ENCODE results near the gene NCKAP5.
"Not testable (repeated sequence)": the region's sequence is repeated elsewhere in the genome, so short reads cannot be mapped to it uniquely, and the experiment has no call there.

The NCKAP5 gene

DNA sequence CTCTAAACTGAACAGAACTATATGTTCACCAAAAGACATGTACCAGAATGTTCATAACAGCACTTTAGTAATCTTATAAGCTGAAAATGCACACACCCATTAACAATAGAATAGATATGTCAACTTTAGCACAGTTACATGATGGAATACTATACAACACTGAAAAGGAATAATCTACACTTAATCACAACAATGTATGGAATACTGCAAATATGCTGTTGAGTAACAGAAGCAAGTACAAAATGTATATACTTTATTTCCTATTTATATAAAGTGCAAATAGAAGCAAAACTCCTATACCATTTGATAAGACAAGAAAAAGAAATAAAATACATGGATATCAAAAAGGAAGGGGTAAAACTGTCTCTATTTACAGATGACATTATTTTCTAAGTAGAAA is 352.8 kb downstream of the NCKAP5 start:
- H3K9me3 Mint-ChIP-seq: peaks cover 15% of the 10 kb centered on the region
- no peak for ATAC-seq
- DNase-seq: no peak
- no peaks in the 10 kb centered on the region for H3K36me3 Mint-ChIP-seq (ENCODE audit: low read depth)
- H3K27me3 Mint-ChIP-seq: no peaks in the 10 kb centered on the region
- no peak overlapping the region for H3K4me3 Mint-ChIP-seq
- H3K4me1 Mint-ChIP-seq: no peaks in the 10 kb centered on the region
- no peak overlapping the region for H3K27ac Mint-ChIP-seq

DNA sequence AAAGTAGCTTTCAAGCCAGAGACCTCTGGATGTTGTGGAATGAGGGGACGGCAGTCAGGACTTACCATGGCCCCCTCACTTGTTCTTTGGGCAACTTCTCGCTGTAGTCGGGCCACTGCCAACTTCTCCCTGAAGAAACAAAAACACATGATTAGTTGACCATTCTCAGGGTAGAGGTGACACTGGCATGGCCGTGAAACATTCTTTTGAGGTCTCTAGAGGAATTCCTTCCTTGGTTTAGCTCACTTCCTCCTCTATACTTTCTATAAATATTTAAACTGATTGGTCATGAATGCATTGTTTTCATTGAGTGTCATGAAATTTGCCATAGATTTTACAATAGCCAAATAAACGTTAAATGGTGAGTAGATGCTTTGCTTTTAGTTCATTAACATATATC is 354.6 kb downstream of the NCKAP5 start:
- ATAC-seq (no peak), DNase-seq (no peak)
- no peak overlapping the region for H3K27ac Mint-ChIP-seq
- no peak overlapping the region for H3K4me3 Mint-ChIP-seq
- no peaks in the 10 kb centered on the region for H3K36me3 Mint-ChIP-seq (ENCODE audit: low read depth)
- peaks cover 15% of the 10 kb centered on the region for H3K9me3 Mint-ChIP-seq
- H3K4me1 Mint-ChIP-seq: no peaks in the 10 kb centered on the region
- H3K27me3 Mint-ChIP-seq: no peaks in the 10 kb centered on the region

DNA sequence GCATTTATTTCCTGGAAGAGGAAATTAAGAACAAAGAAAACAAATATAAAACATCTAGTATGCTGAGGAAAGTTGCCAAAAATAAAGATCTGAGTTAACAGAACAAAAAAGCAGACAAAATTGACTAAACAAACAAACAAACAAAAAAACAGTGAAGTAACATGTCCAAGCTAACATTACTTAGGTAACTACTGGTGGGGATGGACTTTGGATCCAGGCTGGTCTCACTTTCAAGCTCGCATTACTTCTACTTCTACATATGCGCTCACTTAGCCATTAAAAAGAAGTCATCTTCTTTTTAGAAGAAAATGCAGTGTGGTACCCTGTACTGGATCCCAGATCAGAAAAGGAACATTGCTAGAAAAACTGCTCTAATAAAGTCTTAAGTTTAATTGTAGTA is 358.9 kb downstream of the NCKAP5 start:
- H3K27ac Mint-ChIP-seq: no peak overlapping the region
- no peaks in the 10 kb centered on the region for H3K36me3 Mint-ChIP-seq (ENCODE audit: low read depth)
- DNase-seq (no peak), ATAC-seq (no peak)
- H3K4me1 Mint-ChIP-seq: no peaks in the 10 kb centered on the region
- no peaks in the 10 kb centered on the region for H3K27me3 Mint-ChIP-seq
- H3K4me3 Mint-ChIP-seq: no peak overlapping the region
- peaks cover 6% of the 10 kb centered on the region for H3K9me3 Mint-ChIP-seq

DNA sequence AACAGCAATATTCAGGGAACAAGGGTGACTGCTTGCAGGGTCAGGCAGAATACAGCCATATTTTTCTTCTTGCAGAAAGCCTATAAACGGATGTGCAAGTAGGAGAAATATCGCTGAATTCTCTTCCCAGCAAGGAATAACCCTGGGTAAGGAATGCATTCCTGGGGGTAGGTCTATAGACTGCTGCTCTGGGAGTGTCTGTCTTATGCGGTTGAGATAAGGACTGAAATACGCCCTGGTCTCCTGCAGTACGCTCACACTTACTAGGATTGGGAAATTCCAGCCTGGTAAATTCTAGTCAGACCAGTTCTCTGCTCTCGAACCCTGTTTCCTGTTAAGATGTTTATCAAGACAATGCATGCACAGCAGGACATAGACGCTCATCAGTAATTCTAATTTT is 361.6 kb downstream of the NCKAP5 start:
- H3K9me3 Mint-ChIP-seq: peaks cover 13% of the 10 kb centered on the region
- H3K4me1 Mint-ChIP-seq; DNase-seq; H3K4me3 Mint-ChIP-seq; H3K36me3 Mint-ChIP-seq (ENCODE audit: low read depth); ATAC-seq; H3K27me3 Mint-ChIP-seq; H3K27ac Mint-ChIP-seq: not testable (repeated sequence)

DNA sequence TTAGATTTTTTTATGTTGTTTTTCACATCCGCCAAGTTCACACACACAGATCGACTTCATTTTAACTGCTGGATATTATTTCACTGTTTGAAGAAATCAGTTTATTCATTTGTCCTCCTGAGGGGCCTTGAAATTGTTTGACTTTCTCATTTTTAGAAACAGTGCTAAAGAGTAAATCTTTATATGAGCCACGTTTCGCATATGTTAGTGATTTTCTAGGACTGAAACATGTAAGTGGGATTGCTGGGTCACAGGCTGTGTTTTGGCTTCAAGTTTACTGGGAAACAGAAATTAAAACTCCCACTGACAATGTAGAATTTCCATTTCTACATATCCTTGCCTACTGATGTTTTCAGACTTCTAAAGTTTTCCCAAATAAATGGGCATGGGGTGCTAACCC is 363.8 kb downstream of the NCKAP5 start:
- Mint-ChIP-seq H3K27ac (no peak overlapping the region), H3K4me1 (no peaks in the 10 kb centered on the region), H3K4me3 (no peak overlapping the region), H3K27me3 (no peaks in the 10 kb centered on the region), H3K36me3 (ENCODE audit: low read depth) (no peaks in the 10 kb centered on the region), H3K9me3 (peaks cover 15% of the 10 kb centered on the region)
- ATAC-seq: no peak
- DNase-seq: no peak

DNA sequence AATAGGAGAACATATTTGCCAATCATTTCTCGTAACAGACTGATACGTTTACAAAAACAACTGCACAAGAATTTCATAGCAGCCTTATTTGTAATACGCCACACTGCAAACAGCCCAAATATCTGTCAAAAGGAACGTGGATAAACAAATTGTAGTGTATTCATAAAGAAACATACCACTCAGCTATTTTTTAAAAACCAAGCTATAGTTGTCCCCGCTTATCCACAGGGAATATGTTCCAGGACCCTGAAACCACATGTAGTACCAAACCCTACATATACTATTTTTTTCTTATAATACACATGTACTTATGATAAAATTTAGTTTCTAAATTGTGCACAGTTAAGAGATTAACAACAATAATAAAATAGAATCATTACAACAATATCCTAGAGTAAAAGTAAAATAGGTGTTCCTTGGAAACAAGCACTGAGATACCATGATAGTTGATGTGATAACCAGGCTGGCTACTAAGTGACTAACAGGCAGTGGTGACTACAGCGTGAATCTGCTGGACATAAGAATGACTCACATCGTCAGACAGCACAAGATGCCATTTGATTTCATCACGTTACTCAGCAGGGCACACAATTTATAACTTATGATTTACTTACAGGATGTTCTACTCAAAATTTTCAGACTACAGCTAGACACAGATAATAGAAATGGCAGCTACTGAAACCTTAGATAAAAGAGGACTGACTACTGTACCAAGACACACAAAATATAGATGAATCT is 367.4 kb downstream of the NCKAP5 start:
- ATAC-seq: no peak
- Mint-ChIP-seq H3K27ac (no peak overlapping the region), H3K36me3 (ENCODE audit: low read depth) (no peaks in the 10 kb centered on the region), H3K4me1 (no peaks in the 10 kb centered on the region), H3K9me3 (peaks cover 16% of the 10 kb centered on the region), H3K27me3 (no peaks in the 10 kb centered on the region), H3K4me3 (no peak overlapping the region)
- DNase-seq: no peak

DNA sequence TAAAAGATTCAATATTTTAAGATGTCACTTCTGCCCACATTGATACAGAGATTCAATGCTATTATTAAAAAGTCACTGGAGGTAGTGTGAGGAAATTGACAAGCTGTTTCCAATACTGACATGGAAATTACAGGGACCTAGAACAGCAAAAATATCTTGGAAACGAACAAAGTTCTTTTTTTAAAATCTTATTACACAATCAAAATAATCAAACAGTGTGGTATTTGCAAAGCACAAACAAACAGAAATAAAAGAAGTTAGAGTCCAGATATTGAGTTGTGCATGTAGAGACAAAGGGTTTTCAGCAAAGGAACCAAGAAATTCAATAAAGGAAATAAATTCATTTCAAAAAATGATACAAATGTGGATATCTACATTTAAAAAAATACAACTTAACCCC is 369.6 kb downstream of the NCKAP5 start:
- Mint-ChIP-seq H3K4me3 (no peak overlapping the region), H3K36me3 (ENCODE audit: low read depth) (no peaks in the 10 kb centered on the region), H3K27me3 (no peaks in the 10 kb centered on the region), H3K4me1 (no peaks in the 10 kb centered on the region), H3K27ac (no peak overlapping the region), H3K9me3 (peaks cover 11% of the 10 kb centered on the region)
- DNase-seq (no peak), ATAC-seq (no peak)

DNA sequence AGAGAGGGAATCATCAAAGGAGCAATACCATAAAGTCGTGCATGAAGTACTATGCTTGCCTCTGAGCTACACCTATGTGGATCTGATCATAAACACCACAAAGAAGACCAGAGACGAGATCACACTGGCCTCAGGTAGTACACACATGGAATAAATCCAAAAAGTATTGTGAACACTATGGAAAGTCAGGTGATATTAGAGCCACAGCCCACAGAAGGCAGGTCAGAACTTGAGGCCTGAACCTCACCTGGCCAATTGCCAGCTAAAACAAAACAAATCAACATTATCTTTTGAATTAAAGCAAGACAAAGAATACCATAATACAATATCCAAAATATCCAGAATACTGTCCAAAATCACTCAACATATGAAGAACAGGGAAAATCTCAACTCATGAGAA is 371.1 kb downstream of the NCKAP5 start:
- no peak for ATAC-seq
- H3K36me3 Mint-ChIP-seq (ENCODE audit: low read depth): no peaks in the 10 kb centered on the region
- H3K27me3 Mint-ChIP-seq: no peaks in the 10 kb centered on the region
- no peaks in the 10 kb centered on the region for H3K4me1 Mint-ChIP-seq
- H3K9me3 Mint-ChIP-seq: peaks cover 14% of the 10 kb centered on the region
- H3K27ac Mint-ChIP-seq: no peak overlapping the region
- H3K4me3 Mint-ChIP-seq: no peak overlapping the region
- DNase-seq: no peak

DNA sequence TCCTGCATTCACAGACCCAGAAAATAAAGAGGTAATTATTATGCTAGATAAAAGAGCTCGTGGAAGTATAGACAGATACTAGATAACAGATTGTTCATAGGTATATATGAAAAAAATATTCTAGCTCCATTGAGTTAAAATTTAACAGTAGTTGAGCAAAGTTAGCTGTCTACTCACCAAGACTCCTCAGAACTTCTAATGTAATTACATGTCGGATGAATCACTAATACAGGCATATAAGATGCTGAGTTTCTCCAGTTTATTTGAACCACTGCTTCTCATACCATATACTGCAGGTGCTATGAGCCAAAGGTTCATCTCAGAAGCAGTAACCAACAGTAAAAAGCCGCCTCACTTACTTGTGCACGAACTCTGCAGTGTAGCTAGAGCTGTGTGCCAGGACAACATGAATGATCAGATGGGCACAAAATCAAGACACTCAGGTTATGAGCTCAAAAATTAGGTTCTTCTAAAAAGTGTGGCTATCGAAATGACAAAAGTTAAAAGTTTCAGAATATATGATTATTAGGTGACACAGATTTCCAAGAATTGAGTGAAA is 373.4 kb downstream of the NCKAP5 start:
- ATAC-seq (no peak), DNase-seq (no peak)
- H3K27ac Mint-ChIP-seq: no peak overlapping the region
- no peaks in the 10 kb centered on the region for H3K4me1 Mint-ChIP-seq
- no peaks in the 10 kb centered on the region for H3K36me3 Mint-ChIP-seq (ENCODE audit: low read depth)
- H3K27me3 Mint-ChIP-seq: no peaks in the 10 kb centered on the region
- peaks cover 14% of the 10 kb centered on the region for H3K9me3 Mint-ChIP-seq
- H3K4me3 Mint-ChIP-seq: no peak overlapping the region

DNA sequence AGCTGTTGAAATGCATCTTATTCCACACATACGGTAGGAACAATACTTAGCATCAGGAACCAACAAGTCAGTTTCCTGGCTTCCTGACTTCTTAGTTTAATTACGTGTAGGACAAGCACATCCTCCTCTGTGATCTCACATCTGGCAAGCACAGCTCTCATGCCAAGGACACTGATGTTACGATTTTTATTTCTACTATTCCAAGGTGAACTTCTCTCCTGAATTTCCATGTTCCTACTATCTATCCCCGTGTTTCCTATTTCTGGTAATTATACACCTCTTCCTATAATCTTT is 374.0 kb downstream of the NCKAP5 start:
- H3K9me3 Mint-ChIP-seq: peaks cover 14% of the 10 kb centered on the region
- no peak overlapping the region for H3K4me3 Mint-ChIP-seq
- no peak for DNase-seq

DNA sequence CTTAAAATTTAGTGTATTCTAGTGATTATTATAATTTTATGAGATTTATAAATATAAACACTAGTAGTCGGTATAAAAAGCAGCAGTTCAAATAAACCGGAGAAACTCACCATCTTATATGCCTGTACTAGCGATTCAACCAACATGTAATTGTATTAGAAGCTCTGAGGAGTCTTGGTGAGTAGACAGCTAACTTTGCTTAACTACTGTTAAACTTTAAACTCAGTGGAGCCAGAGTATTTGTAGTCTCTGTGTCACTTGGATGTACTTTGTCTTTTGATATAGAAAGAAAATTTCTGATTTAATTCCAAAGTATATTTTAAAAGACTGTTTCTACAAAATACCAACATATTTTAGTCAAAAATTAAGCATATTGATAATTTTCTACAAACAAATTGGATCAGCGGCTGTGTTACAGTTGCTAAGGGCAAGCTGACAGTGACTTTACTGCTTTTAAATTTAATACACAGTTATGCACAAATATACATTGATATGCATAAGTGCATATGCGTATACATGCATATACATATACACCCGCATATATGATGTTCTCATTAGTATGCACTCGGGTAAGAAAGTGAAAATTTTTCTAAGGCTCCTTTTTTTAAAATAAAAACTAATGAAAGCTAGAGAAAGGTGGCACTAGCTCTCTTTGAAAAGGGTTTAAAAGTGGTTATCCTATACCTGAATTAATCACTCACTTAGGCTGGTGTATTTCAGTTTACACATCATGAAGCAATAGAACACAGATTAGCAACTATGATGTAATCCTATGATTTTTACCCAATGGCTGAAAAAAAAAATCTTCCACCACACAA is 374.5 kb downstream of the NCKAP5 start:
- Mint-ChIP-seq H3K4me1 (no peaks in the 10 kb centered on the region), H3K9me3 (peaks cover 14% of the 10 kb centered on the region), H3K27me3 (no peaks in the 10 kb centered on the region), H3K27ac (no peak overlapping the region), H3K36me3 (ENCODE audit: low read depth) (no peaks in the 10 kb centered on the region), H3K4me3 (no peak overlapping the region)
- ATAC-seq (no peak), DNase-seq (no peak)

More for the DNA sequence above, 374.0 kb downstream of the NCKAP5 start:
- Mint-ChIP-seq H3K27me3 (no peaks in the 10 kb centered on the region), H3K36me3 (ENCODE audit: low read depth) (no peaks in the 10 kb centered on the region), H3K4me1 (no peaks in the 10 kb centered on the region), H3K27ac (no peak overlapping the region)
- ATAC-seq: no peak

DNA sequence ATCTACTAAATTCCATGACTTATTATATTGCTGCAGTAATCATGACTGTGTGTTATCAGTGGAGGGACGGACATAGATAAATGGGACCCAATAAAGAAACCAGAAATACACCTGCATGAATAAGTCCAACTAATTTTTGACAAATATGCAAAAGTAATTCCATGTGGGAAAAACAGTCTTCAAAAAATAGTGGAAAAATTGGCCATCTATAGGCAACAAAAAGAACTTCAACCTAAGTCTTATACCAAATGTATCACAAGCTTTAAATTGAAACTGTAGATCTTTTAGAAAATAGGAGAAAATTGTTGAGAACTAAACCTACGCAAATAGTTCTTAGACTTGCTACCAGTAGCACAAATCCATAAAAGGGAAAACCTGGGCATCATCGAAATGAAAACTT is 376.2 kb downstream of the NCKAP5 start:
- Mint-ChIP-seq H3K27me3 (no peaks in the 10 kb centered on the region), H3K4me3 (no peak overlapping the region), H3K9me3 (peaks cover 14% of the 10 kb centered on the region), H3K36me3 (ENCODE audit: low read depth) (no peaks in the 10 kb centered on the region), H3K4me1 (no peaks in the 10 kb centered on the region), H3K27ac (no peak overlapping the region)
- DNase-seq (no peak), ATAC-seq (no peak)

DNA sequence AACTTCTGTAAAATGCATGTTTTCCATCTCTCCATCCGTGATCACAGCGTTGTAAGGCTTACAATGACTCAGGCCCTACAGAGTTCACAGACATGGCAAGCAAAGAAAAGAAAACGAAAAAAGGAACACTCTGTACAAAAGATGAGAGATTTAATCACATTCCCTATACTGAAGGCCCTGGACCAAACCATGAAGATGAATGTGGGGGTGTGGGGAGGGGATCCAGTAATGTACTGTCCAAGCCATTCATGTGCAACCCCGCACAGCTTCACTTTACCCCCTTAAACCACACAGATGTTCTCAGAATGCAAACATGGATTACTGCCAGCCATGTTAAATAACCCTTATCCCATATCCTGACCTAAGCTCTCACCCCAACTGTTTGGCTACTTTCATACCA is 391.1 kb downstream of the NCKAP5 start:
- DNase-seq (no peak), ATAC-seq (no peak)
- Mint-ChIP-seq H3K4me3 (no peak overlapping the region), H3K9me3 (no peaks in the 10 kb centered on the region), H3K27ac (no peak overlapping the region), H3K36me3 (ENCODE audit: low read depth) (no peaks in the 10 kb centered on the region), H3K4me1 (no peaks in the 10 kb centered on the region), H3K27me3 (no peaks in the 10 kb centered on the region)

DNA sequence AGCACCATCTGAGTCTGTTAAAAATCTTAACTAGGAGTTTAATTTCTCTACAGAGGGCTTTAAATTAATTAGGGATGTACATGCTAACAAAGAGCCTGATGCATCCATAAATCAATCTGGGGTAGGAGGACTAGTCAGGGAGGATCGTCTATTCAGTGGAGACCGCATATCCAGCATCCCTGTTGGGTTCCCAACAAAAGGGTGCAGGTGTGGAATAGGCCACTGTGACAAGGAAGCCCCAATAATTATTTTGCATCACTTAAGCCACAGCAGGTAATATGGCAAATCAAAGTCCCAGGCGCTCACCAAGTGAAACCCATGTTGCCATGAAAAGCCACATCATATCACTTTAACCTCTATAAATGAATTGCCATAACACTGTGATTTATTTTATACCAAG is 392.3 kb downstream of the NCKAP5 start:
- Mint-ChIP-seq H3K27me3 (no peaks in the 10 kb centered on the region), H3K9me3 (no peaks in the 10 kb centered on the region), H3K36me3 (ENCODE audit: low read depth) (no peaks in the 10 kb centered on the region), H3K4me3 (no peak overlapping the region), H3K27ac (no peak overlapping the region), H3K4me1 (no peaks in the 10 kb centered on the region)
- no peak for DNase-seq
- ATAC-seq: no peak

DNA sequence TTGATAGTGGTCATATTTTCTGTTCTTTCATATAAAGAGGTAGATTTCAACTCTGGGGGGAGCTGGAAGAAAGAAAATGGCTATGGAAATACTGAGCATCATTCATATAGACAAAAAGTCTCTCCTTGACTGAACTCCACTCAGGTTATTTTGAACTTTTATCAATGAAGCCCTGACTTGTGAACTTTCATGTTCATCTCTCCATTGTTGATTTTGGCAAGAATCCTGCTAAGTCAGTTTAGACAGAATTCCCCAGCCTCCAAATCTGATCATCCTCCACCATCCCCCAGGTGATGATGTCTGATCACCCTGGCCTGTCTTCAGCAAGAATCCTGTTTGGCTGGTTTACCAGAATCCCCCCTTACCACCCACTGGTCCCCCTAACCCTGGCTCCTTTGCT is 395.0 kb downstream of the NCKAP5 start:
- H3K36me3 Mint-ChIP-seq (ENCODE audit: low read depth): no peaks in the 10 kb centered on the region

More for the DNA sequence above, 395.0 kb downstream of the NCKAP5 start:
- Mint-ChIP-seq H3K27me3 (no peaks in the 10 kb centered on the region), H3K4me3 (no peak overlapping the region), H3K4me1 (no peaks in the 10 kb centered on the region), H3K9me3 (no peaks in the 10 kb centered on the region), H3K27ac (no peak overlapping the region)
- DNase-seq: no peak
- ATAC-seq: no peak

All from activated naive CD8-positive, alpha-beta T cell treated with anti-CD3 and anti-CD28 coated beads, Interleukin-2, amount 50 U/mL, for 24 hours (primary cell).